PFSK-1 (cell line): Measurements from ENCODE around the gene KCNG1.

Source experiments
- TAF1 ChIP-seq: IDR thresholded peaks from 2 replicates; pipeline ENCODE4 v1.6.1; 2012; ENCODE audit warnings: low read length, control low read depth, borderline replicate concordance; ENCODE audit not compliant: insufficient read depth
- TF ChIP-seq, protein P1 (sequence below), 2 experiments: IDR thresholded peaks; 2 replicates each; pipeline versions ENCODE4 v1.6.1 to v1.8.0; 2011 to 2012; ENCODE audit warnings: low read depth in 2 of 2, low read length in 2 of 2, control low read depth in 1 of 2, inconsistent platforms in 1 of 2, mild to moderate bottlenecking in 1 of 2, moderate library complexity in 1 of 2; ENCODE audit not compliant: insufficient read depth in 1 of 2

- TF ChIP-seq, protein P1, sequence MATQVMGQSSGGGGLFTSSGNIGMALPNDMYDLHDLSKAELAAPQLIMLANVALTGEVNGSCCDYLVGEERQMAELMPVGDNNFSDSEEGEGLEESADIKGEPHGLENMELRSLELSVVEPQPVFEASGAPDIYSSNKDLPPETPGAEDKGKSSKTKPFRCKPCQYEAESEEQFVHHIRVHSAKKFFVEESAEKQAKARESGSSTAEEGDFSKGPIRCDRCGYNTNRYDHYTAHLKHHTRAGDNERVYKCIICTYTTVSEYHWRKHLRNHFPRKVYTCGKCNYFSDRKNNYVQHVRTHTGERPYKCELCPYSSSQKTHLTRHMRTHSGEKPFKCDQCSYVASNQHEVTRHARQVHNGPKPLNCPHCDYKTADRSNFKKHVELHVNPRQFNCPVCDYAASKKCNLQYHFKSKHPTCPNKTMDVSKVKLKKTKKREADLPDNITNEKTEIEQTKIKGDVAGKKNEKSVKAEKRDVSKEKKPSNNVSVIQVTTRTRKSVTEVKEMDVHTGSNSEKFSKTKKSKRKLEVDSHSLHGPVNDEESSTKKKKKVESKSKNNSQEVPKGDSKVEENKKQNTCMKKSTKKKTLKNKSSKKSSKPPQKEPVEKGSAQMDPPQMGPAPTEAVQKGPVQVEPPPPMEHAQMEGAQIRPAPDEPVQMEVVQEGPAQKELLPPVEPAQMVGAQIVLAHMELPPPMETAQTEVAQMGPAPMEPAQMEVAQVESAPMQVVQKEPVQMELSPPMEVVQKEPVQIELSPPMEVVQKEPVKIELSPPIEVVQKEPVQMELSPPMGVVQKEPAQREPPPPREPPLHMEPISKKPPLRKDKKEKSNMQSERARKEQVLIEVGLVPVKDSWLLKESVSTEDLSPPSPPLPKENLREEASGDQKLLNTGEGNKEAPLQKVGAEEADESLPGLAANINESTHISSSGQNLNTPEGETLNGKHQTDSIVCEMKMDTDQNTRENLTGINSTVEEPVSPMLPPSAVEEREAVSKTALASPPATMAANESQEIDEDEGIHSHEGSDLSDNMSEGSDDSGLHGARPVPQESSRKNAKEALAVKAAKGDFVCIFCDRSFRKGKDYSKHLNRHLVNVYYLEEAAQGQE (IDR thresholded peaks at IDR 0.05; ENCODE audit: insufficient read depth in 1 of 2, low read depth in 2 of 2, low read length in 2 of 2), result no peak
- TF ChIP-seq TAF1, result no peak
Observed at GRCh38 chr20:50981714-50982048, 41.2 kb downstream of the KCNG1 start.
